ENCODE measurements around the gene VAX1. TPM values are rescaled to one million over a fixed set of nuclear protein-coding genes. Genes with fewer than 3 reads are reported as not detected.

VAX1 gene
- total and polyA plus RNA-seq, 4 donors = not detected

GRCh38 chr10:117107238-117107637 is 30.8 kb downstream of the VAX1 start:
- H3K4me3 ChIP-seq = no peak overlapping the region
- no peak overlapping the region for H3K9ac ChIP-seq (ENCODE audit: insufficient read depth in 1 of 2, low read length in 2 of 2)
- DNase-seq = no peak
- no peak for ATAC-seq (ENCODE audit: insufficient read depth, low FRiP score)
- H3K27ac ChIP-seq (ENCODE audit: low read depth in 1 of 2, low read length in 1 of 2) = no peak overlapping the region
- no peaks in the 10 kb centered on the region for H3K36me3 ChIP-seq (ENCODE audit: control insufficient read depth in 4 of 4, insufficient read depth in 4 of 4, low read length in 4 of 4)
- no peaks in the 10 kb centered on the region for H3K9me3 ChIP-seq (ENCODE audit: control insufficient read depth in 4 of 4, insufficient read depth in 3 of 4, low read length in 3 of 4)
- H3K4me1 ChIP-seq (ENCODE audit: control insufficient read depth in 5 of 5, insufficient read depth in 5 of 5, low read length in 5 of 5) = no peaks in the 10 kb centered on the region
- WGBS, 2 donors = 16 to 26% methylated on average over 4 of the region's 4 CpGs
- no peak for TF ChIP-seq CTCF (IDR thresholded peaks at IDR 0.05; ENCODE audit: control extremely low read depth, extremely low read depth)
- H3K27me3 ChIP-seq (ENCODE audit: control insufficient read depth in 3 of 3, insufficient read depth in 3 of 3, low read length in 2 of 3) = no peaks in the 10 kb centered on the region

- Histone ChIP-seq H3K27me3 (ENCODE audit: control insufficient read depth in 3 of 3, insufficient read depth in 3 of 3, low read length in 2 of 3) (peaks cover 0 to 15% (median 2%) of the 10 kb centered on the region in 3 donors), H3K9me3 (ENCODE audit: control insufficient read depth in 4 of 4, insufficient read depth in 3 of 4, low read length in 3 of 4) (peaks cover 0 to 4% (median 0%) of the 10 kb centered on the region in 4 donors), H3K4me1 (ENCODE audit: control insufficient read depth in 5 of 5, insufficient read depth in 5 of 5, low read length in 5 of 5) (no peaks in the 10 kb centered on the region), H3K4me3 (no peak overlapping the region), H3K36me3 (ENCODE audit: control insufficient read depth in 4 of 4, insufficient read depth in 4 of 4, low read length in 4 of 4) (no peaks in the 10 kb centered on the region), H3K27ac (ENCODE audit: low read depth in 1 of 2, low read length in 1 of 2) (no peak overlapping the region), H3K9ac (ENCODE audit: insufficient read depth in 1 of 2, low read length in 2 of 2) (no peak overlapping the region)
- no peak for TF ChIP-seq CTCF (IDR thresholded peaks at IDR 0.05; ENCODE audit: control extremely low read depth, extremely low read depth)
- WGBS, 2 donors = 85 to 89% methylated on average over 9 of the region's 9 CpGs
- ATAC-seq (ENCODE audit: insufficient read depth, low FRiP score) (no peak), DNase-seq (no peak)
Observed at GRCh38 chr10:117096599-117097201, 41.4 kb downstream of the VAX1 start.

GRCh38 chr10:117094856-117095255 is 43.2 kb downstream of the VAX1 start:
- no peak for TF ChIP-seq CTCF (IDR thresholded peaks at IDR 0.05; ENCODE audit: control extremely low read depth, extremely low read depth)
- Histone ChIP-seq H3K27ac (ENCODE audit: low read depth in 1 of 2, low read length in 1 of 2) (no peak overlapping the region), H3K36me3 (ENCODE audit: control insufficient read depth in 4 of 4, insufficient read depth in 4 of 4, low read length in 4 of 4) (no peaks in the 10 kb centered on the region), H3K9me3 (ENCODE audit: control insufficient read depth in 4 of 4, insufficient read depth in 3 of 4, low read length in 3 of 4) (peaks cover 0 to 4% (median 0%) of the 10 kb centered on the region in 4 donors), H3K4me3 (no peak overlapping the region), H3K9ac (ENCODE audit: insufficient read depth in 1 of 2, low read length in 2 of 2) (no peak overlapping the region), H3K27me3 (ENCODE audit: control insufficient read depth in 3 of 3, insufficient read depth in 3 of 3, low read length in 2 of 3) (peaks cover 0 to 11% (median 2%) of the 10 kb centered on the region in 3 donors), H3K4me1 (ENCODE audit: control insufficient read depth in 5 of 5, insufficient read depth in 5 of 5, low read length in 5 of 5) (no peaks in the 10 kb centered on the region)
- WGBS, 2 donors = 61 to 72% methylated on average over 9 of the region's 9 CpGs
- no peak for ATAC-seq (ENCODE audit: insufficient read depth, low FRiP score)
- peak in 2 of 3 donors; percentile 4 to 10 for DNase-seq

GRCh38 chr10:117092386-117092785 is 45.7 kb downstream of the VAX1 start:
- 88 to 92% methylated on average over 6 of the region's 6 CpGs for WGBS, 2 donors
- ATAC-seq (ENCODE audit: insufficient read depth, low FRiP score) (no peak), DNase-seq (no peak)
- H3K4me1 ChIP-seq (ENCODE audit: control insufficient read depth in 5 of 5, insufficient read depth in 5 of 5, low read length in 5 of 5) = no peaks in the 10 kb centered on the region
- H3K36me3 ChIP-seq (ENCODE audit: control insufficient read depth in 4 of 4, insufficient read depth in 4 of 4, low read length in 4 of 4) = no peaks in the 10 kb centered on the region
- peaks cover 0 to 11% (median 2%) of the 10 kb centered on the region in 3 donors for H3K27me3 ChIP-seq (ENCODE audit: control insufficient read depth in 3 of 3, insufficient read depth in 3 of 3, low read length in 2 of 3)
- no peak for TF ChIP-seq CTCF (IDR thresholded peaks at IDR 0.05; ENCODE audit: control extremely low read depth, extremely low read depth)
- peaks cover 0 to 4% (median 0%) of the 10 kb centered on the region in 4 donors for H3K9me3 ChIP-seq (ENCODE audit: control insufficient read depth in 4 of 4, insufficient read depth in 3 of 4, low read length in 3 of 4)
- H3K9ac ChIP-seq (ENCODE audit: insufficient read depth in 1 of 2, low read length in 2 of 2) = no peak overlapping the region
- H3K27ac ChIP-seq (ENCODE audit: low read depth in 1 of 2, low read length in 1 of 2) = no peak overlapping the region
- no peak overlapping the region for H3K4me3 ChIP-seq
